Body of pancreas (tissue), 4 donors: Measurements from ENCODE around the gene CLDN1.
"Not testable (repeated sequence)": the region's sequence is repeated elsewhere in the genome, so short reads cannot be mapped to it uniquely, and the experiment has no call there.

ENCODE experiments used
- CTCF ChIP-seq, 7 experiments: fragments of 450-650 bp in 4 of 7; fragments of 200-600 bp in 3 of 7; sonication (generic) in 3 of 7; IDR thresholded peaks; one replicate each; pipeline ENCODE4 v1.5.1; 2016 to 2019; ENCODE audit warnings: antibody characterized with exemption in 7 of 7
- POLR2A ChIP-seq, 3 donors: fragments of 450-650 bp; IDR thresholded peaks; one replicate each; pipeline ENCODE4 v1.6.1; 2016; ENCODE audit warnings: antibody characterized with exemption in 3 of 3, mild to moderate bottlenecking in 2 of 3

GRCh38 chr3:190267464-190267863, 54.8 kb downstream of the CLDN1 start:
- not testable (repeated sequence) for TF ChIP-seq CTCF, POLR2A (IDR thresholded peaks at IDR 0.05)
